Type B pancreatic cell (in vitro differentiated cells): ENCODE measurements around the gene PANK4. TPM values are rescaled to one million over a fixed set of nuclear protein-coding genes. Genes with fewer than 3 reads are reported as not detected.

Source experiments
- DNase-seq: peaks from one replicate; pipeline ENCODE4 v3.0.0; 2021; ENCODE audit warnings: mixed read lengths; ENCODE audit not compliant: unreplicated experiment; ENCODE audit errors: extremely low spot score
- H3K27ac Mint-ChIP-seq: 2 replicates; pipeline ENCODE4 v1.8.0; 2021; ENCODE audit warnings: mild to moderate bottlenecking, mixed read lengths
- H3K27me3 Mint-ChIP-seq: 2 replicates; pipeline ENCODE4 v1.8.0; 2021; ENCODE audit warnings: mixed read lengths
- H3K36me3 Mint-ChIP-seq: 2 replicates; pipeline ENCODE4 v1.8.0; 2021; ENCODE audit warnings: mixed read lengths
- H3K4me1 Mint-ChIP-seq: one replicate; pipeline ENCODE4 v1.8.0; 2021; ENCODE audit warnings: mixed read lengths; ENCODE audit not compliant: unreplicated experiment
- H3K4me3 Mint-ChIP-seq: 2 replicates; pipeline ENCODE4 v1.8.0; 2021; ENCODE audit warnings: mild to moderate bottlenecking, mixed read lengths
- H3K9me3 Mint-ChIP-seq: 2 replicates; pipeline ENCODE4 v1.8.0; 2021; ENCODE audit warnings: mixed read lengths
- CTCF ChIP-seq: fragments of 200-600 bp; sonication (generic); conservative IDR thresholded peaks from 2 replicates; pipeline ENCODE4 v1.5.0; 2021; ENCODE audit warnings: antibody characterized with exemption, mild to moderate bottlenecking
- total RNA-seq: library from RNA; stranded (reverse); gene quantifications from 2 replicates; pipeline ENCODE4 v1.2.1, GENCODE V29; 2021; ENCODE audit warnings: low replicate concordance

PANK4 gene
- total RNA-seq, 1 donor from 2014 or later: 49.1 TPM

- H3K4me3 Mint-ChIP-seq: no peak overlapping the region
- TF ChIP-seq CTCF: no peak
- H3K9me3 Mint-ChIP-seq: no peaks in the 10 kb centered on the region
- H3K27me3 Mint-ChIP-seq: no peaks in the 10 kb centered on the region
- H3K4me1 Mint-ChIP-seq: no peaks in the 10 kb centered on the region
- DNase-seq: no peak
- no peaks in the 10 kb centered on the region for H3K36me3 Mint-ChIP-seq
- H3K27ac Mint-ChIP-seq: no peak overlapping the region
Measured at GRCh38 chr1:2516946-2517345, 9.4 kb downstream of the PANK4 start.

- no peak for TF ChIP-seq CTCF
- H3K27ac Mint-ChIP-seq: no peak overlapping the region
- no peak for DNase-seq
- H3K4me3 Mint-ChIP-seq: no peak overlapping the region
- no peaks in the 10 kb centered on the region for H3K9me3 Mint-ChIP-seq
- H3K27me3 Mint-ChIP-seq: no peaks in the 10 kb centered on the region
- H3K4me1 Mint-ChIP-seq: no peaks in the 10 kb centered on the region
- no peaks in the 10 kb centered on the region for H3K36me3 Mint-ChIP-seq
Measured at GRCh38 chr1:2516124-2516523, 10.3 kb downstream of the PANK4 start.

GRCh38 chr1:2515763-2516080 lies 10.7 kb downstream of the PANK4 start:
- H3K27ac Mint-ChIP-seq: no peak overlapping the region
- H3K9me3 Mint-ChIP-seq: no peaks in the 10 kb centered on the region
- H3K4me1 Mint-ChIP-seq: no peaks in the 10 kb centered on the region
- no peak for TF ChIP-seq CTCF
- no peaks in the 10 kb centered on the region for H3K27me3 Mint-ChIP-seq
- no peak overlapping the region for H3K4me3 Mint-ChIP-seq
- no peak for DNase-seq
- H3K36me3 Mint-ChIP-seq: no peaks in the 10 kb centered on the region

GRCh38 chr1:2514863-2515762 lies 11.3 kb downstream of the PANK4 start:
- Mint-ChIP-seq H3K9me3 (no peaks in the 10 kb centered on the region), H3K36me3 (no peaks in the 10 kb centered on the region), H3K4me3 (no peak overlapping the region), H3K4me1 (no peaks in the 10 kb centered on the region), H3K27ac (no peak overlapping the region), H3K27me3 (no peaks in the 10 kb centered on the region)
- TF ChIP-seq CTCF: peak; percentile 57
- DNase-seq: no peak

GRCh38 chr1:2513939-2514652 lies 12.3 kb downstream of the PANK4 start:
- DNase-seq: no peak
- Mint-ChIP-seq H3K27me3 (no peaks in the 10 kb centered on the region), H3K27ac (no peak overlapping the region), H3K9me3 (no peaks in the 10 kb centered on the region), H3K36me3 (no peaks in the 10 kb centered on the region), H3K4me1 (no peaks in the 10 kb centered on the region), H3K4me3 (no peak overlapping the region)
- TF ChIP-seq CTCF: no peak
